ENCODE results near the gene TRIO. TPM values are rescaled to one million over a fixed set of nuclear protein-coding genes. Genes with fewer than 3 reads are reported as not detected.

The TRIO gene
- polyA plus RNA-seq, 4 donors: 103 to 182 (median 111) TPM

DNA sequence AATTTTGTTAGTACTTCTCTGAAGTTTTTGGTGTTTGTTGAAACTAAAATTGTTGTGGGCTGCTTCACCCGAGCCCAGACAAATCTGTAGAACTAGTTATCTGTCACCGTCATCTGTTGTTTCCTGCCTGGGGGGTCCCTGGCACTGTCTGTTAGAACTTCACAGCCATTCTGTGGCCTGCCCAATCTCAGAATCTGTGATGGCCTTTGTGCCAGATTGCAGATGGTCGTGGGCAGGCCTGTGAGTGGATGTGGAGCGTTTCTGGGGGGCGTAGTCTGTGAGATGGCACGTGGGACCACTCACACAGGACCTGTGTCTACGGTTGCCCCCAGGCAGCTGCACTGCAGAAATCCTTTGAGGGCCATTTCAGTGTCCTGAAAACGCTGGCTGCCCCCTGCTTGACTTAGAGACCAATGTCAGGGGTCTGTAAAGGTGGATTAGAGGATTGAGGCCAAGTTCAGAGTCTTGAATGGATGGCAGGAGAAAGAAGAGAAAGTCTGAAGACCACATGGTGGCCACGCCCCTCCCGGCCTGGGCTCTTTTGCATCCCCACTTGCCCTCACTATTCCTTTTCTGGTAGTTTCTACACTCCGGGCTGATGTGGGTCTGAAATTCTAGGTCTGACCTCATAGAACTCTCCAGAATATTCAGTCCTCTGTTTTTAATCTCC lies 38.3 kb downstream of the TRIO start:
- no peak for DNase-seq (ENCODE audit: low read depth in 4 of 4, low spot score in 3 of 4)

DNA sequence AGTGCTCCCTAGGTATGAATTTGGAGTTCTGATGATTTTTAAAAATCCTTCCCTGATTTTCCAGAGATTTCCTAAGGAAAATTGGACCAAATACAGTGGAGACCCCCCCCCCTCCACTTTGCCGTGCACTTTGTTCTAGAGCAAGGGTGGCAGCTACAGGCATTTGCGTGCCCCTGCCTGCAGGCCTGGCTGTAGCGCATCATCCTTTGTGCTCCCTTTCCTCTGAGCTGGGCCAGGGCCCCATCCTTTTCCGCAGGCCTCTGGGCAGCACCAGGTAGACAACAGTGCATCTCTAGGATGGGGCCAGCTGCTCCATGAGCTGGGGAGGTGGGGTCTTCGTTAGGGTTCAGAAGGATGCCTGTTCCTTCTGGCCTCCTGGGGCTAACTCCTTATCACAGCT lies 39.6 kb downstream of the TRIO start:
- no peak for DNase-seq (ENCODE audit: low read depth in 4 of 4, low spot score in 3 of 4)

DNA sequence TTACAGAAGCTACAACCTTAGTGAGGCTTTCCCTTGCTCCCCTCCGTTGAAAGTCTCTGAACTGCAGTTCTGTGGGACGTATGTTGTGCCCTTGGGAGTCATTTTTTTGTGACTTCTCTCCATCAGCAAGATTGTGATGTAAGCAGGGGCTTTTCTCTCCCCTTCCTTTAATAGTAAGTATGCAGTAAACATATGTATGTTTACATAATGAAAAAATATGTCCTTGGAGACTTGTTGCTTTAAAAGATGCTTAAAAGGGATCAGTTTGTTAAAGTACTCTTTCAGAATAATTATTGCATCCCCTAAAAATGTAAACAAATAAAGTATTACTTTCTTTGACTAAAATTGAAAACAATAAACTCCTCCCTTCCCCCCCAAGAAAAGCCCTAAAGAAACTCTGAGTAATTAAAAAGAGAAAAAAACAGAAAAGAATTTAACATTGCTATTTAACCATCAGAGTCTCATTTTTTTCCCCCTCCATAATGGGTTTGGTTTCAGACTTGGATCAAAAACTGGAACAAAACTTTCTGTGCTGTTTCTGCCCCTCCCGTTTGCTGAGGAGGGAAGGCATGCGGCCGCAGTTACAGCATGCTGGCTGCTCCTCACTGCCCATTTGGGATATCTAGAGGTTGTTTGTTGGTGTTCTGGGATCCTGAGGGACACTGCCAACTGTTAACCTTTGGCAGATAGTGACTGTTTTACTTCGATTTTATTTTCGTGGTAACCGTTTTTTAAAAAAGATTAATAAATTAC lies 40.2 kb downstream of the TRIO start:
- no peak for DNase-seq (ENCODE audit: low read depth in 4 of 4, low spot score in 3 of 4)

DNA sequence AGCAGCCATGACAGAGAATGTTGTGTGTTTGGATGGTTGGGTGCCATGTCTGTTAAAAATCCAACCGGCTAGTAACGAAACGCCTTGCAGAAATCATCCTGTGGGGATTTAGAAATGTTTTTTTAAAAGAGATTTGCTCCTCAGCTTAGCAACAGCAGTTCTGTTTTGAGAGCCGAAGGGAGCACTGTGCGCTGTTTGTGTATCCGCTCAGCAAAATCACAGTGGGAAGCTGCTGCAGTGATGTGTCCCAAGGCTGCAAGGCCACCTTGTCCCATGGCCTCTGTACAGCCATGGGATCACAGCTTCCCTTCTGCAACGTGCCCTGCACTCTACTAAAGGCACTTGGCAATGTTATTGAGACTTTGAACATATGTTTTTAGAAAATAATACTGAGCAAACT lies 40.9 kb downstream of the TRIO start:
- no peak for DNase-seq (ENCODE audit: low read depth in 4 of 4, low spot score in 3 of 4)

DNA sequence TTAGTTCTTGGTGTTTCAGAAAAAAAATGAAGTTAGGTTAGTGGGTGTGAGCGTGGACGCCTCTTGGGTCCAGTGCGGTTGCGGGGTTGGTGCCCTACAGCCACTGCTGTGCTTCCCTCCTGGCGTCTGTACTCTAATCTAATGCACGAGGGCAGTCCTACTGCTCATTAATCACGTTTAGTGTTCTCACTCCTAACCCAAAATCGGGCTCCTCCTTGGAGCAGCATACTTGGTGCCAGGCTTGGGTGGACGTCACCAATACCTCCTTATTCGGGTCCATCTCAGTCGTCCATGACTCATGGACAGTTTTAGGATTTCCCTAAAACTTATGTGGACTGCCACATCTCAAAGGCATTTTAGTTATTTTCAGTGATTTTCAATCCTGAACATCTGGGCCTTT lies 41.6 kb downstream of the TRIO start:
- no peak for DNase-seq (ENCODE audit: low read depth in 4 of 4, low spot score in 3 of 4)

DNA sequence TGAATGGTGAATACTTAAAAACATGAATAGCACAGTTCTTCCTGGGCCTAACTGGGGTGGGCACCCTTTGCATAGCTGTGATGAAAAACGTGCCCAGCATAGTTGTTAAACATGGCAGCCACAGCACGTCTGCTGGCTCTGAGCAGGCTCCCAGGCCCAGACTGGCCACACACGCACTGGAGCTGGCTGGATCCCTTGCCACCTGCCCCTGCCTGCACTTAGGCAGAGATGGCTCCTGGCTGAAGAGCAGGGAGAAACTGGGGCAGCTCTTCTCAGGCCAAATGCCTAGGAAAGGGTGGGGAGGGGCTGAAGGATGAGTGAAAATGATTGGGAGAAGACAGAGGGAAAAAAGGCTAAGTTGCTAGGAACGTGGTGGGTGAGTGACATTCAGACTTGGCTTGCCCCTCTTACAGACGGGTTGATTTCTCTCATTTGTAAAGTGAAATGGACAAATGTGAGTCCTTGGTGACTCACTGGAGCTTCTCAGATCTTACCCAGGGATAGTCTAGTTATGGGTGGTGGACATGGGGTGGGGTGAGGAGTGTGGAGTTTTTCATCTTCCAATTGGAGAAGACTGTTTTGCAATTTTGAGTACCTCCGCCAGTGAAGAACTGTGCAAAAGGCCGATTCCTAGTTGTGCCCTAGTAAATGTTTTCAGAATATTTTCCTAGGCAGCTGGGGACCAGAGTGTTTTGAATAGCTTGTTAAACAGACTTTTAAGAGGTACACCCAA lies 42.4 kb downstream of the TRIO start:
- DNase-seq (ENCODE audit: low read depth in 4 of 4, low spot score in 3 of 4): no peak

DNA sequence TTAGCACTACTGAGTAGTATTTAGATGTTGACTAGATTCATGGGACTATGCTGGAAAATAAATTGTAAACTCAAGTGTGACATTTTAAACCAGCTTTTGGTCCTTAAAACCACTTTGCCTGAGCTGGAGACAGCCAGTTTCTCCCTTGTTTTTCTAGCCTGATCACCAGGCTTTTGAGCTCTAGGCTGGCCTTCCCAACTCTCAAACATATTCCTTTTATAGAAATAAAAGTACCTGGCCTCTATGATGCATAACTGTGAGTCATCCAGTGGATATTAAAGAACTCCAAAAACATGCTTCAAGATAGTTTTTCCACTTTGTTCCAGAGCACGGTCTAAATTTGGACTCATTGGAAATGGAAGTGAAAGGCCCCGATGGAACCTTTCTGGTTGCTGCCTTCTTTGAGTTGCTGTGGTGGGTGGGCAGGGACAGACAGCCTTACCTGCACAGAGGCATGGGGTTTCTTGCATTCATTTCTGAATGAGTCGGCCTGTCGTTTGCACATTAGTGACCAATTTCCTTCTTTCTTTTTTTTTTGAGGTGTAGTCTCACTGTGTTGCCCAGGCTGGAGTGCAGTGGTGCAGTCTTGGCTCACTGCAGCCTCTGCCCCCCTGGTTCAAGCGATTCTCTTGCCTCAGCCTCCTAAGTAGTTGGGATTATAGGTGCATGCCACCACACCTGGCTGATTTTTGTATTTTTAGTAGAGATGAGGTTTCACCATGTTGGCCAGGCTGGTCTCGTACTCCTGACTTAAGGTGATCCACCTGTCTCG lies 43.1 kb downstream of the TRIO start:
- DNase-seq (ENCODE audit: low read depth in 4 of 4, low spot score in 3 of 4): no peak

DNA sequence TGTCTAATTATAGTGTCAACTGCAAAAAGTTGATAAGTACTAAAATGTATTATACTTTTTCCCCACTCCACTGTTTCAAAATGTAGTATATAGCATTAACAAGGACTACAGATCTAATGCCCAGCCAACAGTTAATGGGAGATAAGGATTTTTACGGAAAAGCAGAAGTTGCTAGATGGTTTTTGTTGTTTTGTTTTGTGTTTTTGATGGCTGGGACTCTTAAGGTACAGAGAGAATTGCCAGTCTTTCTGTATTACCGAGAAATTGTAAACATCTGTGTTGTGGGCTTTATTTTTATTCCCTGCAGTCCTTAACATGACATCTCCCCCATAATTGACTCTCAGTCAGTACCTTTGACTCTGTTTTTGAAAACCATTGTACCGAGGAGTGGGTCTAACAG lies 44.0 kb downstream of the TRIO start:
- no peak for DNase-seq (ENCODE audit: low read depth in 4 of 4, low spot score in 3 of 4)

DNA sequence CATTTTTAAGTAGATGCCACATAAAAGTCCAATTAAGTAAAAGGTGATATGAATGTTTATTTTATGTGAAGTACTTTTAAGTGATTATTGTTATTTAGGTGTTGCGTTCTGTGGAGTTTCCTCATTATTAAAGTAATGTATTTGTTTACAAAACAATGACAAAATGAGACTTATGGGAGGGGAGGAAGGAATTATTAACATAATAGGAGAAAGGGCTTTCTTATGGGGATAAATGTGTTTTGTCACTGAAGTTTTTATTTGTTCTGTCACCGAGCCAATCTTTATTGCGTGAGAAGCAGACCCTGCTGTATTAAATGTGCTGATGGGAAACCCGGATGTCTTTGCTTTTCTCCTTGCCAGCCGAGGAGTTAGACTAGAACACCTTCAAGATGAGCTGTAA lies 44.5 kb downstream of the TRIO start:
- no peak for DNase-seq (ENCODE audit: low read depth in 4 of 4, low spot score in 3 of 4)

DNA sequence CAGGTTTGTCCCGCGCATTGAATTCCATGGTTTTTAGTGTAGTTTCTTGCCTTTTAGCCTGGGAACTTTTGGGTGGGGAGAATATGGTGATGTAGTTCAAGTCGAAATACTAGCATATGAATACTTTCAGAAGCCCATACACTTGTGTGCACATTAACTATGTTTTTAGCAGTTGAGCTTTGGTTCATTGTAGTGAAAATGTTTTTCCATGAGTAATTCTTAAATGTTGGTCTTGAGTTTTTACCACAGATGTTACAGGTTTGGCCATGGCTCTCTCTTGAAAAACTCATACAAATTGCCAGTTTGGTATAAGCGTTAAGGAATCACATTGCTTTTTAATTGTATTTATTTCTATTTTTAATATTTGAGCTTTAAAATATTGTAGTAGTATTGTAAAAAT lies 45.6 kb downstream of the TRIO start:
- no peak for DNase-seq (ENCODE audit: low read depth in 4 of 4, low spot score in 3 of 4)

DNA sequence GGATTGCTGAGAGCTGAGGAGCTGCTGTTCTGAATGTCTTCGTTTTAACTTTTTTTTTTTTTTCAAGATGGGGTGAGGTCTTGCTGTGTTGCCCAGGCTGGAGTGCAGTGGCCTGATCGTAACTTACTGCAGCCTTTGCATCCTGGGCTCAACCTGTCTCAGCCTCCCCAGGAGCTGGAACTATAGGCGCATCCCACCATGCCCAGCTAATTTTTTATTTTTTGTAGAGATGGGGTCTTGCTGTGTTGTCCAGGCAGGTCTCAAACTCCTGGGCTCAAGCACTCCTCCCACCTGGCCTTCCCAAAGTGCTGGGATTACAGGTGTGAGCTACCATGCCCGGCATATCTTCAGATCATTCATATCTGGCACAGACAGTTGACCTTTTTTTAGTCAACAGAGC lies 46.5 kb downstream of the TRIO start:
- DNase-seq (ENCODE audit: low read depth in 4 of 4, low spot score in 3 of 4): no peak

DNA sequence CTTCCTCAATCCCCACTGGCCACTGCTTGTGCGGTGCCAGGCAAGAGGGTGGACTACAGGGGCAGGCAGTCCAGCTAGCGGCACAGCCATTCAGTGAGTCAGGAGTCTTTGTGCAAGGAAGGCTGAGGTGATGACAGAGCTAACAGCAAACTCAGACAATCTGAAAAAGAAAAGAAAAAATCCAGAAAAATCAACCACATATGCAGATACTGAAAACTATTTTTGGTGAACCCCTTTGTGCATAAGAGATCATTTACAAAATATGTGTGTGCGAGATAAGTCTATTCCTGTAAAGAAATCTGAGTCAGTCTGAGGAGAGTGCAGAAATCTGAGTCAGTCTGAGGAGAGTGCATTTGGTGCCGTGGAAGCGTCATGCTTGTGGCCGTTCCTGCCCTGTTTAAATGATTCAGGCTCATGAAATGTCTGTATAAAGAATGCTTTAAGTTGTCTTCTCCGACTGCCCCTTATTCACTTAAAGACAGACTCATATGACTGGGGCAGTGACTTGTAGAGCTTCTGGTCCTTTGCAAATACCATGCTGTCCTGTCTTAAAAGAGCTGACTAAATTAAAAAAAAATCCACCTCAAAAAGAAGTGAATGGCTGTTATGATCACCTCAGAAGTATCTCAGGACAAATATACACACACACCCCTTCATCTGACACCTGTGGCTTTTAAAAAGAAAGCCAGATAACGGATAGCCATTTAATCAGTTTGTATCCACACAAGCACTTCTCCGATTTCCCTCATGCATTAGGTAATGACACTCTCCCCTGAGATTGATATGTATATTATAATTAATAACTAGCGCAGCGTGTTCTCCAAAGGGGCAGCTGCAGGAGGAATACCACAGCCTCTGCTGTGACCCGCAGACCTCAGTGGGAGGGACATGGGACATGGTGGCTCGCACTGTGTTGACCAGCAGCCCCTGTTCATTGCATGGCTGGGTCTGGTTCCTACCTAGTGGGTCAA lies 47.3 kb downstream of the TRIO start:
- no peak for DNase-seq (ENCODE audit: low read depth in 4 of 4, low spot score in 3 of 4)

DNA sequence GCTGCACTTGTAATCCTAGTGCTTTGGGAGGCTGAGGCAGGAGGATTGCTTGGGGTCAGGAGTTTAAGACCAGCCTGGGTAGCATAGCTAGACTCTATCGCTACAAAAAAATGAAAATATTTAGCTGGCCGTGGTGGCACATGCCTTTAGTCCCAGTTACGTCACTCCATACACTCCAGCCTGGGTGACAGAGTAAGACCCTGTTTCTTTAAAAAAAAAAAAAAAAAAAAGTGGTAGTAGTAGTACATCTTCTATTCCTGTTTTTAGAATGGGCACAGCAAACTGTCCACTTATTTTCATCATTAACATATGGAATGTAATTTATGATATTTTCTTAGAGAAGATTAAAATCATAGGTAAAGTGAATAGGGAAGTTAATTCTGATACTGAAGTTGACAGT lies 48.2 kb downstream of the TRIO start:
- no peak for DNase-seq (ENCODE audit: low read depth in 4 of 4, low spot score in 3 of 4)

DNA sequence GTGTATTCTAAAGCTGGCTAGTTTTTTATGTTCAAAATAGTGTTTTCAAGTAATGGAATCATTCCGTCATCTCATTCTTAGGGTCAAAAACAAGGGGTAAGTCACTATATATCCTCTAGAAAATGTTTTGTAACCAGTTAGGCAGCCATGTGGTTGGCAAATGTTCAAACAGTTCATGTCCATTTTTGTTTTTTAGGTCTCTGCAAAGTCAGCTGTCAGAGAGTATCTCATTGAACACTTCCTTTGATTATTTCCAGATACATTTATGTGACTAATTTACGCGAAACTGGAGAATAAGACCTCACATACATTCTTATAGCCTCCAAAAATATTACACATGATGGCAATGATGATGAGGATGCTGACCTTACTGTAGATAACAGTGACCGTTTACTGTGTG lies 50.4 kb downstream of the TRIO start:
- no peak for DNase-seq (ENCODE audit: low read depth in 4 of 4, low spot score in 3 of 4)

DNA sequence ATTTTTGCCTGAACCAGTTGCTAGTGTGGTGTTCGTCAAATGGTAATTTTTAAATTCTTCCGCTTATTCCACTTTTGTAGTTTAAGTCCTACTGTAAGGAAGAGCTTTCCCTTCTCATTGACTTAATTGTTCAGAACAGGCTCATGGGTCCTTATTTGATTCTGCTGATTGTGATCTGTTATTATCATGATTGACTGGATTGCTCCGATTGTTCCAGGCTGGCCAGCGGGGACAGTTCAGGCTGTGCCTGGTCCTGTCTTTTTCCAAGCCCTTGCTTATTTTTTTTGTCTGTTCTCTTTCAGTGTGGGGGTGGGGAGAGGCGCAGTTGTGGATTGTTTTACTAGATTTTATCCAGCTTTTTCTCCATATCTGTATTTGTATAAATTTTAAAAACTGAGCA lies 52.4 kb downstream of the TRIO start:
- no peak for DNase-seq (ENCODE audit: low read depth in 4 of 4, low spot score in 3 of 4)

DNA sequence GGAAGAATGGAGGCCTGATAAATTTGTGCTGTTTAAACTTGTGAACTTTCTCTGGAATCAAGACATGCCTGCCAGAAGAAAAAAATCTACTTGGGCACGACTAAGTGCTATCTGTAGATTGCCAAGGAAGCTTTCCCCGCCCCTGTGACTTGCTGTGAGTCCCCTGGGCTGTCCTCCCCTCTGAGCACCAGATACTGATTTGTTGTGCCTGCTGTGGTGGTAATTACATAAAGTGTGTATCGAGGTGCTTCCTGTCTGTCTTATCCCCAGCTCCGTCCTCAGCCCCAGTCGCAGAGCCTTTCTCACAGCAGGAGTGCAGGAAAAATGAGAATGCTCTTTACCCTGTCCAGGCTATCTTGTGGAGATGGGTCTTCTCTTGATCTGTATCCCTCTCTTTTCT lies 53.9 kb downstream of the TRIO start:
- DNase-seq (ENCODE audit: low read depth in 4 of 4, low spot score in 3 of 4): no peak

DNA sequence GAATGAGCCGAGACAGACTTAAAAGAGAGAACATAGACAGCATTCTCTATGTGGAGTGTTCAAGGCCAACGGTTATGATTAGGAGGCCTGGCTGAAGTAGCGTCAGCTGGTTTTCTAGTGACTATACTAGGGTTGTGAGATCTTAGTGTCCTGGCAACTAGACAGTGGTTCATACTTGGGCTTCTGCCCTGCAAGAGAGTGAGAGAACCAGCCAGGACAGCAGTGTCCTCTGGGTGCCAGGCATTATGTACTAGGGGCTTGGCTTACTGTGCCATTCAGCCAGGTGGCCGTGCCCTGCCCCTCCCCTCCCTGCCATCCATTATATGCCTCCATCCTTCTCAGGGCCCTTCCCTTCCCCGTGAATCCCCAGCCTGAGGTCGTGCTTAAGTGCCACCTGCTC lies 56.8 kb downstream of the TRIO start:
- no peak for DNase-seq (ENCODE audit: low read depth in 4 of 4, low spot score in 3 of 4)

DNA sequence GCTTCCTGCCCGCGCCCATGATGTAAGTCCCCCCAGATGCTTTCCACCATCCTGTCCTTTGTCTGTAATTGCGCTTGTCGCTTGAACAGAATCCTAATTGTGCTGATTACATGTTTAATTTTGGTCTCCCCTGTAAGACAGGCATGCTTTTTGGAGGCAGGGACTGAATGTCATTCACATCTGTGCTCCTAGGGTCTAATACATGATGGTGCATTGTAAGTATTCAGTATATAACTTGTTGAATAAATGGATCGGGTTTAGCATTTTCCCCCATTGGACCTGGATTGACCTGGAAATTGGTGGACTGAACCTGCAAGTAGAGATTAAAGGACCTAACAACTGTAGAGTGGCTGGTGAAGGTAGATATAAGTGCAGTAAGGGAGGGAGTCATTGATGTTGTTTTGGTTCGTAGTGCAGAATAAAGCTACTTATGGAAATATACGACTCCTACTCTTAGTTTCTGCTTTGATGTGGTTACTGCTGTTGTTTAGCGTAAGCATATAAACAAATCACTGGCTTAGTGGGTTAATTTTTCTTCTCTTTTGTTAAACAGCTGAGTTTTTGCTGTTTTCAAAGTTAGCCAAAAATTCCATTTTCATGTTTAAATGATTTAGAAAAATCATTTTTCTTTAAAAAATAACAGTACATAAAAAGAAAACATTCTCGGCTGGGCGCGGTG lies 57.3 kb downstream of the TRIO start:
- no peak for DNase-seq (ENCODE audit: low read depth in 4 of 4, low spot score in 3 of 4)

DNA sequence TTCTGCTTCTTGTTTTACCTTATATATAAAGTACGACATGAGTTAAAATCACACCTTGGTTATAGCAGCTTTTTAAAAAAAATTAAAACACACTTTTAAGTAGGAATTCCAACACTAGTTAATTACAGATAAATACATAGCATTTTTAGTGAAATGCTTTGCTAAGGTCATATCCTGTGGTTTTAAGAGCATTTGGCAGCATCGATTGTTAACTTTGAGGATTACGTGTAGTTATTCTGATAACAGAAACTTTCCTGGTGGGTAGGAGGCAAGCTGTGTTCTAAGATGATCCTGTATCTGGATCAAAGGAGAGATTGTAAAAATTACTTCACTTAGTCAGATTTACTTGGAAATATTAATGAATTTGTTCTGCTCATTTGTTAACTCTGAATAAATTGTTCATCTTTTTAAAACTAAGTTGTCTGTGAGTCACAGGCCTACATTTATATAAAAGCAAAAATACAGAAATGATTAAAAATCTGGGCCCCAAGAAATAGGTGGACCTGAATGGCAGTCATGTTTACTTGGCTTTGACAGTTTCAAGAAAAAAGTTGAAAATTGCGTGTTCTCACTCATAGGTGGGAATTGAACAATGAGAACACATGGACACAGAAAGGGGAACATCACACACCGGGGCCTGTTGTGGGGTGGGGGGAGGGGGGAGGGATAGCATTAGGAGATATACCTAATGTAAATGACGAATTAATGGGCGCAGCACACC lies 58.3 kb downstream of the TRIO start:
- no peak for DNase-seq (ENCODE audit: low read depth in 4 of 4, low spot score in 3 of 4)

Data from left renal pelvis (tissue), 4 donors.